Stomach (tissue), 9 donors: ENCODE data around the gene KRT86. TPM values are rescaled to one million over a fixed set of nuclear protein-coding genes. Genes with fewer than 3 reads are reported as not detected.

Experiments
- DNase-seq, 2 donors: peaks; one replicate each; pipeline versions ENCODE4 v3.0.0 to v3.0.0-alpha.2; 2013 to 2019
- H3K27ac ChIP-seq, 5 donors: fragments of 200-600 bp in 4 of 5; sonication (generic) in 4 of 5; one replicate each; pipeline ENCODE4 v1.5.1; 2013 to 2019; ENCODE audit warnings: mild to moderate bottlenecking in 1 of 5, moderate library complexity in 1 of 5
- H3K27me3 ChIP-seq, 3 donors: fragments of 200-600 bp; sonication (generic); one replicate each; pipeline ENCODE4 v1.5.1; 2017 to 2019; ENCODE audit warnings: mixed run types in 1 of 3
- H3K36me3 ChIP-seq, 4 donors: fragments of 200-600 bp; sonication (generic); 1 replicate in 3 of 4; 2 replicates in 1 of 4; pipeline ENCODE4 v1.5.1; 2016 to 2019
- H3K4me1 ChIP-seq, 4 donors: fragments of 200-600 bp; sonication (generic); one replicate each; pipeline ENCODE4 v1.5.1; 2016 to 2019
- H3K4me3 ChIP-seq, 4 donors: fragments of 200-600 bp; sonication (generic) in 3 of 4; one replicate each; pipeline ENCODE4 v1.5.1; 2016 to 2019; ENCODE audit warnings: mild to moderate bottlenecking in 1 of 4
- H3K9me3 ChIP-seq, 4 donors: fragments of 200-600 bp; sonication (generic); one replicate each; pipeline ENCODE4 v1.5.1; 2016 to 2019
- EP300 ChIP-seq: sonication (generic); formaldehyde crosslinking; IDR thresholded peaks from one replicate; pipeline ENCODE4 v1.6.1; 2017; ENCODE audit warnings: antibody characterized with exemption
- POLR2A ChIP-seq, 4 donors: fragments of 450-650 bp; IDR thresholded peaks; one replicate each; pipeline ENCODE4 v1.6.1; 2016; ENCODE audit warnings: antibody characterized with exemption in 4 of 4, control low read depth in 2 of 4, mild to moderate bottlenecking in 1 of 4, moderate library complexity in 1 of 4
- POLR2AphosphoS5 ChIP-seq, 3 donors: sonication (generic); formaldehyde crosslinking; IDR thresholded peaks; one replicate each; pipeline ENCODE4 v1.6.1; 2016; ENCODE audit warnings: antibody characterized with exemption in 3 of 3
- WGBS, 5 donors: extraction: QIAGEN DNeasy Blood & Tissue Kit in 3 of 5; methylation state at CpG; one replicate each; pipeline versions ENCODE4 v1.1.5 to v1.1.7; 2013 to 2018; 5-methylcytosine and 5-hydroxymethylcytosine counted together
- intact Hi-C: fragments of 100-400 bp; cut with DNase I; formaldehyde crosslinking; loops from one replicate; pipeline ENCODE4 v1.15.1; 2023; ENCODE audit warnings: low total_unique reads
- polyA plus RNA-seq, 3 donors: library from polyadenylated mRNA; stranded (reverse); fragments of 200-250 nt; gene quantifications; one replicate each; pipeline ENCODE4 v1.2.3, GENCODE V29; 2013
- total RNA-seq, 5 donors: library from RNA; depleted of rRNA; stranded (reverse); fragments of >200 nt; gene quantifications; one replicate each; pipeline versions ENCODE4 v1.1.0 to v1.2.3, GENCODE V29; 2014 to 2016
- TF ChIP-seq, protein P1 (sequence below), 7 experiments: fragments of 450-650 bp in 4 of 7; fragments of 200-600 bp in 3 of 7; sonication (generic) in 3 of 7; IDR thresholded peaks; one replicate each; pipeline ENCODE4 v1.5.1; 2016 to 2019; ENCODE audit warnings: antibody characterized with exemption in 7 of 7, control low read depth in 2 of 7, mild to moderate bottlenecking in 1 of 7
- donor health status: healthy with polysubstance abuse.
- donor health status: Bipolar disorder and iron deficiency.
- donor health status: healthy.

KRT86 gene
- total and polyA plus RNA-seq, 8 donors = not detected

DNA sequence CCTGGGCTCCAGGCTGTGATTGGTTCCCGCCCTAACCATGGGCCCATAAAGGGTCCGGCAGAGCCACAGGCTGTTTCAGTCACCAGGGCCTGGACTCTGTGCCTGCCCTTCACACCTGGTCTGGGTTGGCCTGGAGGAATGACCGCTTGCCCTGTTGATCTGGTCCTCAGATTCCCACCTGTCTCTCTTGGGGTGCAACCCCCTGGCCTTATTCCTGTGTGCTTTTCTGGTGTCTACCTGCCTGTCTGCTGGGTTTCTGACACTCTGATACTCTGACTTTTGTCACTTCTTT, 49.7 kb downstream of the KRT86 start:
- no peak for TF ChIP-seq EP300
- TF ChIP-seq POLR2AphosphoS5 (IDR thresholded peaks at IDR 0.05) = no peak
- TF ChIP-seq POLR2A (IDR thresholded peaks at IDR 0.05) = no peak
- TF ChIP-seq, protein P1, sequence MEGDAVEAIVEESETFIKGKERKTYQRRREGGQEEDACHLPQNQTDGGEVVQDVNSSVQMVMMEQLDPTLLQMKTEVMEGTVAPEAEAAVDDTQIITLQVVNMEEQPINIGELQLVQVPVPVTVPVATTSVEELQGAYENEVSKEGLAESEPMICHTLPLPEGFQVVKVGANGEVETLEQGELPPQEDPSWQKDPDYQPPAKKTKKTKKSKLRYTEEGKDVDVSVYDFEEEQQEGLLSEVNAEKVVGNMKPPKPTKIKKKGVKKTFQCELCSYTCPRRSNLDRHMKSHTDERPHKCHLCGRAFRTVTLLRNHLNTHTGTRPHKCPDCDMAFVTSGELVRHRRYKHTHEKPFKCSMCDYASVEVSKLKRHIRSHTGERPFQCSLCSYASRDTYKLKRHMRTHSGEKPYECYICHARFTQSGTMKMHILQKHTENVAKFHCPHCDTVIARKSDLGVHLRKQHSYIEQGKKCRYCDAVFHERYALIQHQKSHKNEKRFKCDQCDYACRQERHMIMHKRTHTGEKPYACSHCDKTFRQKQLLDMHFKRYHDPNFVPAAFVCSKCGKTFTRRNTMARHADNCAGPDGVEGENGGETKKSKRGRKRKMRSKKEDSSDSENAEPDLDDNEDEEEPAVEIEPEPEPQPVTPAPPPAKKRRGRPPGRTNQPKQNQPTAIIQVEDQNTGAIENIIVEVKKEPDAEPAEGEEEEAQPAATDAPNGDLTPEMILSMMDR (IDR thresholded peaks at IDR 0.05) = no peak
- no peak for DNase-seq
- Histone ChIP-seq H3K27me3 (peaks cover 0 to 44% (median 13%) of the 10 kb centered on the region in 3 donors), H3K4me1 (peaks cover 0 to 10% (median 4%) of the 10 kb centered on the region in 4 donors), H3K36me3 (no peaks in the 10 kb centered on the region), H3K9me3 (no peaks in the 10 kb centered on the region), H3K4me3 (no peak overlapping the region), H3K27ac (no peak overlapping the region)
- intact Hi-C loops = no loop called here
- WGBS, 5 donors = 84 to 100% (median 92%) methylated on average over 3 of the region's 3 CpGs

DNA sequence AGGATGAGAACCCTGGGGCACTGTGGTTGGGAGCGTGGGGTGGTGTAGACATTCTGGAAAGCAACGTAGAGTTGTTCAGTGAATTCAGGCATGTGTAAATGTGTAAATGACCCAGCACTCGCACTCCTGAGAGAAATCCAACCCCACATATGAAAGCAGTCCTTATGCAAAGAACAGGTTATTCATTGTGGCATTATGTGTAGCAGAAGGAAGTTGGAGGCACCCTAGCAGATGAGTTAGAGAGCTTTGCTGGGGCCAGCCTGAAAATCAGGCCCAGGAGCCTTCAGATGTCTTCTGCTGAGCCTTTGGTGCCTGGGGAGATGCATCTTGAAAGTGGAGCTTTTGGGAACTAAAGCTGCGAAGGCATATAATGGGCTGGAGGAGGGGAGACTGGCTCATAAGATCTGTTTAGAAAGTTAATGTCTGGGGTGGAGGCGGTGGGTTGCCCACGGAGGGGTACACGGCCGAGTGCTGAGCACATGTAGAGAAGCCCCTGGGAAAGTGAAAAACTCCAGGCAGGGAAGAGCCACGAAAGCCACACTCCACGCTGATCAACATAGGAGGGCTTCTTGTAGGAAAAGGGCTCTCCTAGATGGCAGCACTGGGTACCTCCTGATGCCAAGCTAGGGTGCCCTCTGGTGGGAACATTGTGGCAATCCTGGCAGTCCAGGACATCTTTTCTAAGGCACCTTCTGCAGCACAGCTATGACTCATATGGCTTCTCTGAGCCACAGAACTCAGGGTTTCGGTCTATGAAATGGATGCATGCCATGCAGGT, 52.8 kb downstream of the KRT86 start:
- H3K27me3 ChIP-seq = peaks cover 0 to 12% (median 0%) of the 10 kb centered on the region in 3 donors
- peaks cover 0 to 10% (median 4%) of the 10 kb centered on the region in 4 donors for H3K4me1 ChIP-seq
- TF ChIP-seq EP300 (no peak), POLR2AphosphoS5 (IDR thresholded peaks at IDR 0.05) (peak in 1 of 3 donors; percentile 67), POLR2A (IDR thresholded peaks at IDR 0.05) (no peak)
- TF ChIP-seq, protein P1 (IDR thresholded peaks at IDR 0.05) = peak in 5 of 7 experiments; percentile 51 to 89 (median 75)
- 30 to 40% (median 37%) methylated on average over 11 of the region's 11 CpGs for WGBS, 5 donors
- H3K27ac ChIP-seq = no peak overlapping the region
- no peaks in the 10 kb centered on the region for H3K36me3 ChIP-seq
- no peak overlapping the region for H3K4me3 ChIP-seq
- DNase-seq = peak; percentile 88 to 93
- intact Hi-C loops = loop anchor here (5.0 kb wide), 1 partner anchor 170 kb away; no protein-coding TSS in a partner anchor
- no peaks in the 10 kb centered on the region for H3K9me3 ChIP-seq

DNA sequence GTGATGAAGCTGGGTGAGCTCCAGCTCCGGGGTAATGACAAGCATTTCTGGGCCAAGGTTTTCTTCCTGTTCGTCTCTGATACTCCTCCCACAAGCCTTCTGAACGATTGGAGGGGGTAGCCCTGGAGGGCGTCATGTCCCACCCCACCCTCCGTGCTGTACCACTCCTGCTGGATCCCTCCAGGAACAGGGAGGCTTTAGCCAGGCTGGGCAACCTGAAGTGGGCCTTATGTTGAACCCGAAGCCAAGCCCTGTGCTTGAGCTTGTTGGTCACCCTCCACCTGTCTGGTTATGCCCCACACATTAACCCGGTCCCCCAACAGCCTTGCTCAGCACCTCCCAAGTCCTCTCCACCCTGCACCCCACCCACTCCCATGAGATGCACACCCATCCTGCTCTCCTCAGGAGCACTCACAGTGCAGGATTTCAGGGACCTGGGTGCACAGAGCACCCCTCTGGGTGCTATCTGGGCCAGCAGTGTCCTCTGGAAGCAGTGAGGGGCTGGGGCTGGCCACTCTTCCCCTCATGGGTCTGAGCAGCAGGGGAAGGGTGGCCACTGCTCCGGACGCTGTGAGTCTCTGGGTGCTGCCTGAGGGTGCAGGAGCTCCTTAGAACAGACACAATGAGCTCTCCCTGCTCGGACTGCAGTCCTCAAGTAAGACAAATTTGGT, 53.5 kb downstream of the KRT86 start:
- WGBS, 5 donors = 57 to 67% (median 63%) methylated on average over 10 of the region's 10 CpGs
- no peaks in the 10 kb centered on the region for H3K36me3 ChIP-seq
- no peak for DNase-seq
- TF ChIP-seq POLR2AphosphoS5 (IDR thresholded peaks at IDR 0.05) (no peak), EP300 (no peak), POLR2A (IDR thresholded peaks at IDR 0.05) (no peak)
- TF ChIP-seq, protein P1 (IDR thresholded peaks at IDR 0.05) = no peak
- no peak overlapping the region for H3K4me3 ChIP-seq
- intact Hi-C loops = loop anchor here (5.0 kb wide), 1 partner anchor 171 kb away; no protein-coding TSS in a partner anchor
- H3K27ac ChIP-seq = no peak overlapping the region
- H3K27me3 ChIP-seq = peaks cover 0 to 5% (median 0%) of the 10 kb centered on the region in 3 donors
- H3K4me1 ChIP-seq = peaks cover 0 to 10% (median 4%) of the 10 kb centered on the region in 4 donors
- no peaks in the 10 kb centered on the region for H3K9me3 ChIP-seq

DNA sequence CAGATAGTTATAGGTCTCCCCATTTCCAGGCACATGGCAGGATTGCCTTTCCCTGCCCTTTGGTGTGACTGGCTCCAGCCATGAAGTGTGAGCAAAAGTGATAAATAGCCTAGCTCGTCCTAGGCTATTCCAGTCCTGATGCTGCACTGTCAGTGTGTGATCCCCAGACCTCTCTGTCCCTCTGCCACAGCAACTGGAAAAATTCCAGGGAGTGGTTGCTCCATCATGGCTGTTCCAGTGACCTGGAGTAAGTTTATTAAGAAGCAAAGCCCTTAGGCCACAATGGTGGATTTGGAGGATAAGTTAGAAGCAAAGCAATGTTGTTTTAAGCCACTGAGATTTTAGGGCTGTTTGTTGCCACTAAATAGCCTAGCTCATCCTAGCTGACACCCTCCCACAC, 56.6 kb downstream of the KRT86 start:
- no peak for TF ChIP-seq EP300
- TF ChIP-seq POLR2A (IDR thresholded peaks at IDR 0.05) = no peak
- no peak for TF ChIP-seq POLR2AphosphoS5 (IDR thresholded peaks at IDR 0.05)
- TF ChIP-seq, protein P1 (IDR thresholded peaks at IDR 0.05) = no peak
- H3K27ac ChIP-seq = no peak overlapping the region
- H3K36me3 ChIP-seq = no peaks in the 10 kb centered on the region
- peaks cover 0 to 5% (median 4%) of the 10 kb centered on the region in 4 donors for H3K9me3 ChIP-seq
- H3K27me3 ChIP-seq = peaks cover 0 to 5% (median 0%) of the 10 kb centered on the region in 3 donors
- DNase-seq = no peak
- 34 to 80% (median 69%) methylated on average over 1 of the region's 1 CpG for WGBS, 5 donors
- no peak overlapping the region for H3K4me3 ChIP-seq
- intact Hi-C loops = no loop called here
- peaks cover 0 to 10% (median 4%) of the 10 kb centered on the region in 4 donors for H3K4me1 ChIP-seq
